Caco-2 (cell line): ENCODE data around the gene LYPD1. TPM values are rescaled to one million over a fixed set of nuclear protein-coding genes. Genes with fewer than 3 reads are reported as not detected.

ENCODE experiments used
- BruUV-seq: library from RNA; stranded (reverse); fragments of 400-500 nt; replicated peaks from 2 replicates; lab custom pipeline; 2021; lab: Mats Ljungman, UMichigan
- CTCF ChIA-PET: fragments of 300-600 bp; sonication (Branson Sonifier 250); formaldehyde crosslinking; loops from one replicate; lab custom pipeline; 2022; ENCODE audit warnings: antibody characterized with exemption; lab: Charles Lee
- POLR2A ChIA-PET: fragments of 300-600 bp; sonication (Branson Sonifier 250); formaldehyde crosslinking; loops from one replicate; lab custom pipeline; 2022; ENCODE audit warnings: antibody characterized with exemption; lab: Charles Lee
- DNase-seq, 2 experiments: peaks; one replicate each; pipeline versions ENCODE4 v3.0.0 to v3.0.0-alpha.2; 2020 to 2022
- H3K27me3 ChIP-seq: replicated peaks from 2 replicates; pipeline ENCODE4 v1.6.0; 2011; ENCODE audit warnings: low read length; ENCODE audit not compliant: control insufficient read depth, insufficient read depth
- H3K36me3 ChIP-seq: 2 replicates; pipeline ENCODE4 v1.5.1; 2011; ENCODE audit warnings: low read length; ENCODE audit not compliant: control insufficient read depth, insufficient read depth
- H3K4me1 ChIP-seq: fragments of 250-450 bp; sonication (Bioruptor Pico); 2 replicates; pipeline ENCODE4 v1.5.1; 2020; ENCODE audit warnings: mild to moderate bottlenecking
- H3K4me3 ChIP-seq: 2 replicates; pipeline ENCODE4 v1.5.1; 2011; ENCODE audit warnings: low read depth, mild to moderate bottlenecking, control low read depth, low read length
- H3K9me3 ChIP-seq: fragments of 250-450 bp; sonication (Bioruptor Pico); 2 replicates; pipeline ENCODE4 v1.5.1; 2020; ENCODE audit warnings: mild to moderate bottlenecking, moderate library complexity
- H3K27ac Mint-ChIP-seq: one replicate; pipeline ENCODE4 v1.8.0; 2022; ENCODE audit warnings: mixed read lengths; ENCODE audit not compliant: unreplicated experiment
- H3K27me3 Mint-ChIP-seq: one replicate; pipeline ENCODE4 v1.8.0; 2022; ENCODE audit warnings: mixed read lengths; ENCODE audit not compliant: insufficient read depth, unreplicated experiment
- H3K36me3 Mint-ChIP-seq: one replicate; pipeline ENCODE4 v1.8.0; 2022; ENCODE audit warnings: mild to moderate bottlenecking, mixed read lengths; ENCODE audit not compliant: insufficient read depth, unreplicated experiment
- H3K4me1 Mint-ChIP-seq: one replicate; pipeline ENCODE4 v1.8.0; 2022; ENCODE audit warnings: low read depth, mixed read lengths; ENCODE audit not compliant: unreplicated experiment
- H3K4me3 Mint-ChIP-seq: one replicate; pipeline ENCODE4 v1.8.0; 2022; ENCODE audit warnings: mild to moderate bottlenecking, moderate library complexity, mixed read lengths; ENCODE audit not compliant: unreplicated experiment
- H3K9me3 Mint-ChIP-seq: one replicate; pipeline ENCODE4 v1.8.0; 2022; ENCODE audit warnings: mixed read lengths; ENCODE audit not compliant: unreplicated experiment
- intact Hi-C: fragments of 100-400 bp; cut with micrococcal nuclease; formaldehyde crosslinking; loops from one replicate; pipeline ENCODE4 v1.10.0; 2022; ENCODE audit not compliant: unreplicated experiment
- total RNA-seq: library from RNA; stranded (reverse); gene quantifications from 2 replicates; pipeline ENCODE4 v1.2.3, GENCODE V29; 2022
- TF ChIP-seq, protein P1 (sequence below), 2 experiments: fragments of 200-600 bp in 1 of 2; IDR thresholded peaks; 1 replicate in 1 of 2; 2 replicates in 1 of 2; pipeline versions ENCODE4 v1.5.1 to v1.8.0; 2011 to 2022; ENCODE audit warnings: antibody characterized with exemption in 1 of 2, control low read depth in 1 of 2, inconsistent platforms in 1 of 2, low read depth in 1 of 2, low read length in 1 of 2, mild to moderate bottlenecking in 1 of 2, moderate library complexity in 1 of 2; ENCODE audit not compliant: insufficient read depth in 1 of 2, severe bottlenecking in 1 of 2, unreplicated experiment in 1 of 2

Gene LYPD1
- total RNA-seq, 1 experiment from 2014 or later, result 15.8 TPM

DNA sequence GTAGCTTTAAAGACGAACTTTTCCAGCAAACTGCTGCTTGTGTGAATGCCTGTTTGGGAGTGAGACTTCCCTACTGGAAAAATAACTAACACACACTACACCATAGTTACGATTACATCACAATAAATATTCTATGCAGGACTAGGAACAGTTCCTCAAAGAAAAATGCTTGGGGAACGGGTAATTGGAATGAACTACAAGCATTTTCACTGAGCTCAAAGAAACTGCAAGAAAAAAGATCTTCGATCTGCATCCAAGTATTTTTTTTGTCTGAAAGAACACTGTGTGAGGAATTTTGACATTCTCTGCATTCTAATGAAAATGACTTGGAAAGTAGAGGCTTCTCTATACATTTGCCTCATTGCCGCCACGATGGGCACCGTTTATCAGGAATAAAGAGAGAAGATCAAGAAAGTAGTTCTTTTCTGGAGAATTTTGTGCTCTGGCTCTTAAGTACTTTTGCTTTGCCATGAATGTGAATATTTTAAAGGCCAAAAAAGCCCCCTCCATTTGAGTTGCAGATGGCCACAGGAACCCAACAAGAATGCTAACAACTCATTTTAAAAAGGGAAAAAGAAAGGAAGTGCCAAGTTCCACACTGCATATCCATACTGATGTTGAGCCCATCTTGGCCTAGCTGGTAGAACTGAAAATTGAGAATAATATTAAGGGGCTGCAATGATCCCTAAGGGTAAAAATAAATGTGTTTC, 13.6 kb downstream of the LYPD1 start:
- H3K27ac Mint-ChIP-seq, result no peak overlapping the region
- no peaks in the 10 kb centered on the region for H3K9me3 Mint-ChIP-seq
- intact Hi-C loops, result no loop called here
- Histone ChIP-seq H3K4me3 (no peak overlapping the region), H3K9me3 (no peaks in the 10 kb centered on the region), H3K27me3 (no peaks in the 10 kb centered on the region), H3K4me1 (no peaks in the 10 kb centered on the region), H3K36me3 (no peaks in the 10 kb centered on the region)
- ChIA-PET POLR2A (no interaction called here), CTCF (no interaction called here)
- no peaks in the 10 kb centered on the region for H3K27me3 Mint-ChIP-seq
- peaks cover 18% of the 10 kb centered on the region for H3K36me3 Mint-ChIP-seq
- TF ChIP-seq, protein P1, sequence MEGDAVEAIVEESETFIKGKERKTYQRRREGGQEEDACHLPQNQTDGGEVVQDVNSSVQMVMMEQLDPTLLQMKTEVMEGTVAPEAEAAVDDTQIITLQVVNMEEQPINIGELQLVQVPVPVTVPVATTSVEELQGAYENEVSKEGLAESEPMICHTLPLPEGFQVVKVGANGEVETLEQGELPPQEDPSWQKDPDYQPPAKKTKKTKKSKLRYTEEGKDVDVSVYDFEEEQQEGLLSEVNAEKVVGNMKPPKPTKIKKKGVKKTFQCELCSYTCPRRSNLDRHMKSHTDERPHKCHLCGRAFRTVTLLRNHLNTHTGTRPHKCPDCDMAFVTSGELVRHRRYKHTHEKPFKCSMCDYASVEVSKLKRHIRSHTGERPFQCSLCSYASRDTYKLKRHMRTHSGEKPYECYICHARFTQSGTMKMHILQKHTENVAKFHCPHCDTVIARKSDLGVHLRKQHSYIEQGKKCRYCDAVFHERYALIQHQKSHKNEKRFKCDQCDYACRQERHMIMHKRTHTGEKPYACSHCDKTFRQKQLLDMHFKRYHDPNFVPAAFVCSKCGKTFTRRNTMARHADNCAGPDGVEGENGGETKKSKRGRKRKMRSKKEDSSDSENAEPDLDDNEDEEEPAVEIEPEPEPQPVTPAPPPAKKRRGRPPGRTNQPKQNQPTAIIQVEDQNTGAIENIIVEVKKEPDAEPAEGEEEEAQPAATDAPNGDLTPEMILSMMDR (IDR thresholded peaks at IDR 0.05; ENCODE audit: insufficient read depth in 1 of 2, low read depth in 1 of 2, low read length in 1 of 2, severe bottlenecking in 1 of 2, unreplicated experiment in 1 of 2), result no peak
- H3K4me1 Mint-ChIP-seq, result no peaks in the 10 kb centered on the region
- DNase-seq, result no peak
- H3K4me3 Mint-ChIP-seq, result no peak overlapping the region
- no TSS peak for BruUV-seq

DNA sequence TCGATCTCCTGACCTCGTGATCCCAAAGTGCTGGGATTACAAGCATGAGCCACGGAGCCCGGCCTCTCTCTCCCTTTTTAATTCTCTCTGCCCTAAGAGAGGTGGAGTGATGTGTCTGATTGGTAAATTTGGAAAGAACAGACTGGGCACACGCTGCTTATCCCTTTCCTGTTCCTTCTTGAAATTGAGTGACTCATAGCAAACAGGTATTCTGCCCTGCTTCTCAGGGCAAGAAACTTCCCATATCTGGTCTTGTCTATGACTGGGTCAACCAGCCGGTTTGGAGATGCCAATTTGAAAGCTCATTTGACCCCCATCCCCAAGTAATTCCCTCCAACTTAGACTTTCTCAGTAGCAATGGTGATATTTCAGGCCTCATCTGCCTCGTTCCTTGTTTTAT, 15.0 kb downstream of the LYPD1 start:
- TF ChIP-seq, protein P1 (IDR thresholded peaks at IDR 0.05; ENCODE audit: insufficient read depth in 1 of 2, low read depth in 1 of 2, low read length in 1 of 2, severe bottlenecking in 1 of 2, unreplicated experiment in 1 of 2), result no peak
- H3K4me1 Mint-ChIP-seq, result no peaks in the 10 kb centered on the region
- no peak overlapping the region for H3K27ac Mint-ChIP-seq
- H3K4me3 ChIP-seq, result no peak overlapping the region
- no TSS peak for BruUV-seq
- DNase-seq, result no peak
- H3K4me1 ChIP-seq, result no peaks in the 10 kb centered on the region
- H3K9me3 Mint-ChIP-seq, result no peaks in the 10 kb centered on the region
- H3K27me3 ChIP-seq, result no peaks in the 10 kb centered on the region
- no peaks in the 10 kb centered on the region for H3K27me3 Mint-ChIP-seq
- POLR2A ChIA-PET, result no interaction called here
- no peaks in the 10 kb centered on the region for H3K36me3 ChIP-seq
- CTCF ChIA-PET, result no interaction called here
- H3K36me3 Mint-ChIP-seq, result peaks cover 27% of the 10 kb centered on the region
- no peak overlapping the region for H3K4me3 Mint-ChIP-seq
- intact Hi-C loops, result no loop called here
- H3K9me3 ChIP-seq, result no peaks in the 10 kb centered on the region

DNA sequence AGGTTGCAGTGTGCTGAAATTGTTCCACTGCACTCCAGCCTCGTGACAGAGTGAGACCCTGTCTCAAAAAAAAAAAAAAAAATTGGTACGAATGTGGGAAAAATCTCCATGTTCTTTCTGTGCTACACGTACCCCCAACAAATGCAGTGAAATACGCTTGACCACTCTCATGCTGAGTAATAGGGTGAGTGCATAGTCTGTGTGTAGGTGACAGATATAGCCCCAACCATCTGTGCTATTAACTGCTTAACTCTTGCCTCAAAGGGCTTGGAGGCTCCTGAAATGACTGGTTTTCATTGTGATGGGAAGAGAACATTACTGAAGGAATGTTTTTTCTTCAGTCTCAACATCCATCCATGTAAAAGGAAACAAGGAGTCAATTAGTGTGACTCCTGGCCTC, 15.7 kb downstream of the LYPD1 start:
- Mint-ChIP-seq H3K27ac (no peak overlapping the region), H3K36me3 (peaks cover 27% of the 10 kb centered on the region), H3K9me3 (no peaks in the 10 kb centered on the region), H3K27me3 (no peaks in the 10 kb centered on the region), H3K4me3 (no peak overlapping the region), H3K4me1 (no peaks in the 10 kb centered on the region)
- no peaks in the 10 kb centered on the region for H3K36me3 ChIP-seq
- ChIA-PET CTCF (no interaction called here), POLR2A (no interaction called here)
- H3K9me3 ChIP-seq, result no peaks in the 10 kb centered on the region
- no peak overlapping the region for H3K4me3 ChIP-seq
- no peaks in the 10 kb centered on the region for H3K27me3 ChIP-seq
- TF ChIP-seq, protein P1 (IDR thresholded peaks at IDR 0.05; ENCODE audit: insufficient read depth in 1 of 2, low read depth in 1 of 2, low read length in 1 of 2, severe bottlenecking in 1 of 2, unreplicated experiment in 1 of 2), result no peak
- H3K4me1 ChIP-seq, result no peaks in the 10 kb centered on the region
- intact Hi-C loops, result no loop called here
- BruUV-seq, result no TSS peak
- no peak for DNase-seq
